Measurements from ENCODE around the gene ZNF529.

The ZNF529 gene

DNA sequence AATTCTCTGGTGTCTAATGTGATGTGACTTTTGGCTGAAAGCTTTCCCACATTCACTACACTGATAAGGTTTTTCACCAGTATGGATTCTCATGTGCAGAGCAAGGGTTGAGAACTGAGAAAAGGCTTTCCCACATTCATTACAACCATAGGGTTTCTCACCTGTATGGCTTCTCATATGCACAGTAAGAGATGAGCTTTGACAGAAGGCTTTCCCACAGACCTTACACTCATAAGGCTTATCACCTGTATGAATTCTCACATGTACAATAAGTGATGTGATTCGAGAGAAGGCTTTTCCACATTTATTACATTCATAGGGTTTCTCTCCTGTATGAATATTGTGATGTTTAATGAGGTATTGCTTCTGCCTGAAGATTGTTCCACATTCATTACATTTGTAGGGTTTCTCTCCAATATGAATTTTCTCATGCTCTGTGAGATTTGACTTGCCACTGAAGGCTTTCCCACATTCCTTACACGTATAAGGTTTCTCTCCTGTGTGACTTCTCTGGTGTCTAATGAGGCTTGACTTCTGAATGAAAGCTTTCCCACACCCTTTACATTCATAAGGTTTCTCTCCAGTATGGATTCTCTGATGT lies 59.0 kb downstream of the ZNF529 start:
- DNase-seq (ENCODE audit: low spot score): no peak

DNA sequence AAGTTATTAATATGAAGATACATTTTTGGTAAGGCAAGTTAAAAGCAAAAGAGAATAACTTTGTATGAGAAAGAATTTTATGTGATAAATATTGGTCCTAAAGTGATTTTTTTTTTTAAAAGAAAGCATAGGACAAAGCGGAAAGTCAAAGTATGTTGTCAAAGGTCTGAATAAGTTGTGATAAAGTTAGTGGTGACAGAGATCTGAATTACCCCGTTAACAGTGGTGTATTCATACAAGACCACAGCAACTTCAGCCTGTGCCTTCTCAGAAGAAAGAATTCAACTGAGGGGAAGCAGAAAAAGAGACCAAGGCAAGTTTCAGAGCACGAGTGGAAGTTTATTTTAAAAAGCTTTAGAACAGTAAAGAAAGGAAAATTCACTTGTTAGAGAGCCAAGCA lies 64.8 kb downstream of the ZNF529 start:
- no peak for DNase-seq (ENCODE audit: low spot score)

DNA sequence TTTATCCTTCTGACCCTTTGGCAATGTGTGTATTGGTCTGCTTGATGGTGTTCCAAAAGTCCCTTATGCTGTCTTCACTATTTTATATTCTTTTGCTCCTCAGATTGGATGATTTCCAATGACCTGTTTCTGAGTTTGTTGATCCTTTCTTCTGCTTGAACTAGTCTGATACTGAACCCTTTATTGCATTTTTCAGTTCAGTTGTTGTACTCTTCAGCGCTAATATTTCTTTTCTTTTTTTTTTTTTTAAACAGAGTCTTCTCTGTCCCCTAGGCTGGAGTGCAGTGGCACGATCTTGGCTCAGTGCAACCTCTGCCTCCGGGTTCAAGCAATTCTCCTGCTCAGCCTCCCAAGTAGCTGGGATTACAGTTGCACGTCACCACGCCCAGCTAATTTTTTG lies 71.1 kb downstream of the ZNF529 start:
- DNase-seq (ENCODE audit: low spot score): no peak

DNA sequence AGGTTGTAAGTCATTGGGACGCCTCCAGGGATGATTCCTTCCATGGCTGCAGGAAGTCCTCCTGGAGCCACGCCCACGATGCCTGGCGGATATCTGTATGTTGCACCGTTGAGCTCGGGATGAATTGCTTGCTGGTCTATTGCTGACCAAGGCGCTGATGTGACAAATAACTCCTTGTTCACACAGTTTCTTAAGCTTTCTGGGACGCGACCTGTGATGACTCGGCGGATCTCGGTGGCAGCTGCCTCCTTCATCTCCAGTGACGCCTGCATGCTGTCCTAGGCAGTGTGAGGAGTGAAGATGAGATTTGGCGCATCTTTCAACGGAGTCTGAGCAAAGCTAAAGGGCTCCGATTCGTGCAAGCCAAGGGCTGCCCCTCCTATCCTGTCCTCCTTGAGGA lies 76.1 kb downstream of the ZNF529 start:
- DNase-seq (ENCODE audit: low spot score): no peak
